Measurements from ENCODE around the gene MUC5AC. TPM values are rescaled to one million over a fixed set of nuclear protein-coding genes. Genes with fewer than 3 reads are reported as not detected.

Gene MUC5AC
- total RNA-seq, 6 experiments from 2014 or later: not detected

DNA sequence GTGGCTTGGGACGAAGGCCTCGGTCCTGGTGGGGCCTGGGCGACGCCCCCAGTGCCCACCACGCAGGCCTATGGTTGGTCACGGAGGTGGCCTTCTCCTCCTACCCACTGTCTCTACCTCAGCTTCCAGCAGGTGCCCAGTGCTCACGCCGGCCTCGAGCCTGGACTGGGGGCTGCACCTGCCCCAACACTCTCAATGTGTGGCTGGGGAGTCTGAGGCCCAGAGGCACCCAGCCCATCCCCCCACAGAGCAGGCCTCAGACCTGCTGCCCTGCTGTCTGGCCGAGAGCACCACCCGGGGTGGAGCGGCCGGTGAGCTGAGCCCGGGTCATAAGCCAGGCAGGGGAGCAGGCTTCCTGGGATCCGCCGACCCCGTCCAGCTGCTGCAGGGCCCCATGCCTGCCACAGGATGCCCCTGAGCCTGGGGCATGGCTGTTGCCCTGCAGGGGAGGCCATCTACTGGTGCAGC, 28.6 kb upstream of the MUC5AC start:
- Mint-ChIP-seq H3K27ac (no peak overlapping the region), H3K36me3 (ENCODE audit: low read depth) (peaks cover 8% of the 10 kb centered on the region; the same call in 1 of the 2 replicates), H3K4me1 (ENCODE audit: low read depth) (no peaks in the 10 kb centered on the region), H3K27me3 (ENCODE audit: insufficient read depth) (peaks cover 20% of the 10 kb centered on the region), H3K4me3 (no peak overlapping the region), H3K9me3 (peaks cover 26% of the 10 kb centered on the region)
- no peak for DNase-seq
- TF ChIP-seq, protein P1, sequence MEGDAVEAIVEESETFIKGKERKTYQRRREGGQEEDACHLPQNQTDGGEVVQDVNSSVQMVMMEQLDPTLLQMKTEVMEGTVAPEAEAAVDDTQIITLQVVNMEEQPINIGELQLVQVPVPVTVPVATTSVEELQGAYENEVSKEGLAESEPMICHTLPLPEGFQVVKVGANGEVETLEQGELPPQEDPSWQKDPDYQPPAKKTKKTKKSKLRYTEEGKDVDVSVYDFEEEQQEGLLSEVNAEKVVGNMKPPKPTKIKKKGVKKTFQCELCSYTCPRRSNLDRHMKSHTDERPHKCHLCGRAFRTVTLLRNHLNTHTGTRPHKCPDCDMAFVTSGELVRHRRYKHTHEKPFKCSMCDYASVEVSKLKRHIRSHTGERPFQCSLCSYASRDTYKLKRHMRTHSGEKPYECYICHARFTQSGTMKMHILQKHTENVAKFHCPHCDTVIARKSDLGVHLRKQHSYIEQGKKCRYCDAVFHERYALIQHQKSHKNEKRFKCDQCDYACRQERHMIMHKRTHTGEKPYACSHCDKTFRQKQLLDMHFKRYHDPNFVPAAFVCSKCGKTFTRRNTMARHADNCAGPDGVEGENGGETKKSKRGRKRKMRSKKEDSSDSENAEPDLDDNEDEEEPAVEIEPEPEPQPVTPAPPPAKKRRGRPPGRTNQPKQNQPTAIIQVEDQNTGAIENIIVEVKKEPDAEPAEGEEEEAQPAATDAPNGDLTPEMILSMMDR (IDR thresholded peaks at IDR 0.05): no peak

DNA sequence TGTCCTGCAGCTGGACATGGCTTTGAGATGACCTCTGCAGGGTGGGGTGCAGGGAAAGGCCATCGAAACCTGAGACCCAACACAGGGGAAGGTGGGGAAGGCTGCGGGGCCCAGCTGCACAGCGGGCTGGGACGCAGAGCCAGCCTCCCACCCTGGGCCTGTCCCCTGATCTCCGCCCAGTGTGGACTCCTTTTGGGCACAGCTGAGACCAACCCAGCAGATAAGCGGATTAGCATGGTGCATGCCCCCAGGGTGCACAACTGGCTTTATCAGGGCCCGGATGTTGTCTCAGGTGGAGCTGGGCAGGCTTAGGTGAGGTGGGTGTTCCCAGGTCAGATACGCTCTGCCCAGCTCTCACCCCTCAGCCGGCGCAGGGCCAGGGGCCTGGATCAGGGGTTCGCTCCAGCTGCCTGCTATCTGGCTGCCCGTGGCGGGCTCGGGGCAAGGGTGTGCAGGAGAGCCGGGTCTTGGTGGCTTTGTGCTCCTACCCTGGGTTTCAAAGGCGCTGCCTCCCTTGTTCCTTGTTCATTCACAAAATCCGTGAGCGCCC, 28.1 kb upstream of the MUC5AC start:
- Mint-ChIP-seq H3K9me3 (peaks cover 27% of the 10 kb centered on the region), H3K4me3 (no peak overlapping the region), H3K36me3 (ENCODE audit: low read depth) (peaks cover 13% of the 10 kb centered on the region; the same call in 1 of the 2 replicates), H3K27ac (no peak overlapping the region), H3K4me1 (ENCODE audit: low read depth) (no peaks in the 10 kb centered on the region), H3K27me3 (ENCODE audit: insufficient read depth) (peaks cover 18% of the 10 kb centered on the region)
- DNase-seq: no peak
- TF ChIP-seq, protein P1 (IDR thresholded peaks at IDR 0.05): no peak

DNA sequence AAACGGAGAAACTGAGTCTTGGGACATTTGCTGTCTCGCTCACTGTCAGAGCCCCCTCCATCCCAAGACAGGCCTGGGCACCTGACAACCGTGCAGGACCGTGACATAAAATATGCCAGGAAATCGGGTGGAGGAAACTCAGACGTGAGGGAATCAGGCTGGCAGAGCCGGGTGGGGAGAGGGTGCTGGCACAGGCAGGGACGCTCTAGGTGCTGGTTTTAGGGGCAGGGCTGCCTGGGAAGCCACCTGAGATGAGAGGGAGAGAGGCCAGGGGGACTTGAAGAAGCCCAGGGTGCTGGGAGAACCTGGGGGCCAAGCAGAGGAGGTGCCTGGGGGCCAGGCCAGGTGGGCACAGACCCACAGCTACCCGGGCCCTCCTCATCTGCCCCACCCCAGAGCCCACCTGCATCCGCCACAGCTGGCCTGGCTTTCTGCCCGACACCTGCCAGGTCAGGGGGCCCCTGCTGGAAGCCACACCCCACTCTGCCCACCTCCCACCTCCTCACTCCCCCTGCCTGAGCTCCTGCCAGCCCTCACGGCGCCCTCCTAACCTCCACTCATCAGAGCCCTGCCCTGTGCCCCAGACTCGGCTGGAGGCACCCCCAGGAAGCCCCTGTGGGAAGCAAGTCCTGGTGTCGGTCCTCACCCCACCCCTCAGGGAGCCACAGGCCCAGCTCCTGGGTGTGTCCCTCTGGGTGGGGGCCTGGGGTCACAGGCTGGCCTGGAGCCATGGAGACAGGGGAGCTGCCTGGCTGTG, 27.3 kb upstream of the MUC5AC start:
- H3K9me3 Mint-ChIP-seq: peaks cover 27% of the 10 kb centered on the region
- TF ChIP-seq, protein P1 (IDR thresholded peaks at IDR 0.05): no peak
- peaks cover 15% of the 10 kb centered on the region for H3K27me3 Mint-ChIP-seq (ENCODE audit: insufficient read depth)
- H3K4me1 Mint-ChIP-seq (ENCODE audit: low read depth): no peaks in the 10 kb centered on the region
- DNase-seq: no peak
- no peak overlapping the region for H3K4me3 Mint-ChIP-seq
- H3K27ac Mint-ChIP-seq: no peak overlapping the region
- peaks cover 18% of the 10 kb centered on the region for H3K36me3 Mint-ChIP-seq (ENCODE audit: low read depth)

DNA sequence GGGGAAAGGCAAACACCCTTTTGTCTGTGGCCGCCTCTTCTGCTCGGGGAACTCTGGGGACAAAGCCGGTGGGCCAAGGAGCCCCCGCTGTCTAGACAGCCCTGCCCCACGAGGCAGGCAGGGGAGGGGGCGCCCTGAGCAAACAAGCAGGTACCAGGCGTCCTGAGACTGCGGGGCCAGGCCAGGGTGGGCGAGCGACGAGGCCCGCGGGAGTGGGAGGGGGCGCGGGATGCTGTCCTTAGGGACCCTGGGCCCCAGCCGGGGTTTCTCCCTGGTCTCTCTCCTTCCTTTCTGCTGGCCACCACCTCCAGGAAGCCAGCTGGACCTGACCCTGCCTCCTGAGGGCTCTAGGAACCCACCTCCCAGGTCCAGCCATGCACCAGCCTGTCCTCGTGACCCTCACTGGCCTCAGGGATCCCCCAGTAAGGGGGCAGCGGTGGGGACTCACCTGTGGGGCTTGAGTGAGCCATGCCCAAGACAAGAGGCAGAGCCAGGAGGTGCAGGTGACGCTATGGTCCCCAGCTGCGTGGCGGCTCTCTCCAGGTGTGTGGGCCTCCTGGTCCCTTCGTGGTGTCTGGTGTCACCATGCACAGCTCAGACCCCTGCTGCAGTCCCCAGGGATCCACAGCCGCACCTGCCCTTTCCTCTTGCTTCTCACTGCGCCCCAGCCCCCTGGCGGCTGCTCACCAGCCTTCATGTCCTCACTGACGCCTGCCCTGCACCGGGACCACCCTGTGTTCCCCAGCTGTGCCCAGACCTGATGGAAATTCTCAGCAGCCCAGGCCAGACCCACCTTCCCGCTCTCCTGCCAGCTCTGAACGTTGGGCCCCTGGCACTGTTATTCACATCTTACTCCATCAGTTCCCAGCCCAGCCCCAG, 26.5 kb upstream of the MUC5AC start:
- no peak overlapping the region for H3K4me3 Mint-ChIP-seq
- H3K27ac Mint-ChIP-seq: no peak overlapping the region
- no peaks in the 10 kb centered on the region for H3K4me1 Mint-ChIP-seq (ENCODE audit: low read depth)
- H3K27me3 Mint-ChIP-seq (ENCODE audit: insufficient read depth): peaks cover 14% of the 10 kb centered on the region
- peaks cover 18% of the 10 kb centered on the region for H3K36me3 Mint-ChIP-seq (ENCODE audit: low read depth)
- no peak for DNase-seq
- TF ChIP-seq, protein P1 (IDR thresholded peaks at IDR 0.05): no peak
- peaks cover 25% of the 10 kb centered on the region for H3K9me3 Mint-ChIP-seq

DNA sequence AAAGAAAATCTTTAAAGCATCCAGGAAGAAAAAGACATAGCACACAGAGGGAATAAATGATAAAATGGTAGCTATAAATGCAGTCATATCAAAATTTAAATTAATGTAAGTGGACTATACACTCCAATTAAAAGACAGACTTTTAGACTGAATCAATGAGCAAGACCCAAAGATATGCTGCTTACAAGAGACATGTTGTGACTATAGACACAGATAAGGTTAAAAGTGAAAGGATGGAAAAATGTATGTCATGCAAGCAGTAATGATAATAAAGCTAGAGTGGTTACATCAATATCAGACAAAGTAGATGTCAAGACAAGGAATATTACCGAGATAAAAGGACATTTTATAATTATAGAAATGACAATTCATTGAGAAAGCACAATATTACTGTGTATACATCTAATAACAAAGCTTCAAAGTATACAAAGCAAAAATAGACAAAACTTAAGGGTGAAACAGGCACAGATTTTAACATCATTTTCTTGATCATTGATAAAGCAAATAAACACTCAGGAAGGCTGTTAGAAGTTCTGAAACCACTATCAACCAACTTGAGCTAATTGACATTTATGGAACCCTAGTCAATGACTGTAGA, 22.8 kb upstream of the MUC5AC start:
- peaks cover 11% of the 10 kb centered on the region for H3K27me3 Mint-ChIP-seq (ENCODE audit: insufficient read depth)
- H3K4me1 Mint-ChIP-seq (ENCODE audit: low read depth): peaks cover 26% of the 10 kb centered on the region
- H3K4me3 Mint-ChIP-seq: no peak overlapping the region
- H3K27ac Mint-ChIP-seq: no peak overlapping the region
- peaks cover 25% of the 10 kb centered on the region for H3K9me3 Mint-ChIP-seq
- DNase-seq: no peak
- H3K36me3 Mint-ChIP-seq (ENCODE audit: low read depth): peaks cover 18% of the 10 kb centered on the region
- TF ChIP-seq, protein P1 (IDR thresholded peaks at IDR 0.05): no peak

All from HFFc6 (cell line).